ENCODE measurements around the gene PKIG. TPM values are rescaled to one million over a fixed set of nuclear protein-coding genes. Genes with fewer than 3 reads are reported as not detected.
A peak's percentile ranks its signal among the peaks of the same experiment; 100 is the strongest.

Gene PKIG
- polyA plus RNA-seq, 1 donor (not counting 4 experiments of a cell fraction or from before 2014, with no cell fraction given) = 6.6 TPM

- Histone ChIP-seq H3K4me2 (ENCODE audit: control insufficient read depth, extremely low read depth, insufficient read depth, low read depth, low read length) (no peak overlapping the region), H3K79me2 (ENCODE audit: control insufficient read depth, insufficient read depth, low read length) (no peaks in the 10 kb centered on the region), H3K9ac (ENCODE audit: control insufficient read depth, extremely low read depth, insufficient read depth, low read length) (no peak overlapping the region), H3K27me3 (ENCODE audit: control insufficient read depth, extremely low read depth, insufficient read depth, low read length) (no peaks in the 10 kb centered on the region), H3K9me3 (ENCODE audit: control insufficient read depth, low read depth, low read length) (no peaks in the 10 kb centered on the region), H3K9me1 (ENCODE audit: control insufficient read depth, extremely low read depth, insufficient read depth, low read length) (no peaks in the 10 kb centered on the region), H3K4me3 (ENCODE audit: control insufficient read depth in 2 of 3, extremely low read depth in 1 of 3, insufficient read depth in 2 of 3, low read depth in 1 of 3, low read length in 3 of 3) (no peak overlapping the region), H4K20me1 (ENCODE audit: control insufficient read depth, extremely low read depth, insufficient read depth, low read length) (no peaks in the 10 kb centered on the region), H3K36me3 (ENCODE audit: control insufficient read depth in 2 of 2, extremely low read depth in 1 of 2, insufficient read depth in 2 of 2, low read length in 2 of 2) (no peaks in the 10 kb centered on the region), H2AFZ (ENCODE audit: control insufficient read depth, low read length) (no peak overlapping the region), H3K27ac (ENCODE audit: control insufficient read depth, insufficient read depth, low read length) (no peak overlapping the region), H3K4me1 (ENCODE audit: control insufficient read depth, extremely low read depth, insufficient read depth, low read length) (peaks cover 11% of the 10 kb centered on the region)
- DNase-seq (ENCODE audit: low read depth, low spot score) (no peak), FAIRE-seq (peak; percentile 48)
- TF ChIP-seq CTCF (optimal IDR thresholded peaks at IDR 0.05 in 1 of 3, IDR thresholded peaks at IDR 0.05 in 1 of 3, conservative IDR thresholded peaks at IDR 0.05 in 1 of 3; ENCODE audit: extremely low read depth in 1 of 3, insufficient read depth in 2 of 3, low read length in 3 of 3) = no peak
- no peak for TF ChIP-seq EZH2 (IDR thresholded peaks at IDR 0.05; ENCODE audit: low read length)
- dilution Hi-C loops (cut with MboI; ENCODE audit: extremely low pct_ligation_motif_present, low sequenced_read_pairs) = no loop called here
Measured at GRCh38 chr20:44552950-44553908, 29.1 kb upstream of the PKIG start.

- H3K27me3 ChIP-seq (ENCODE audit: control insufficient read depth, extremely low read depth, insufficient read depth, low read length) = no peaks in the 10 kb centered on the region
- no peaks in the 10 kb centered on the region for H3K4me1 ChIP-seq (ENCODE audit: control insufficient read depth, extremely low read depth, insufficient read depth, low read length)
- TF ChIP-seq CTCF (optimal IDR thresholded peaks at IDR 0.05 in 1 of 3, IDR thresholded peaks at IDR 0.05 in 1 of 3, conservative IDR thresholded peaks at IDR 0.05 in 1 of 3; ENCODE audit: extremely low read depth in 1 of 3, insufficient read depth in 2 of 3, low read length in 3 of 3) = no peak
- no peak for TF ChIP-seq EZH2 (IDR thresholded peaks at IDR 0.05; ENCODE audit: low read length)
- H3K4me2 ChIP-seq (ENCODE audit: control insufficient read depth, extremely low read depth, insufficient read depth, low read depth, low read length) = no peak overlapping the region
- H3K4me3 ChIP-seq (ENCODE audit: control insufficient read depth in 2 of 3, extremely low read depth in 1 of 3, insufficient read depth in 2 of 3, low read depth in 1 of 3, low read length in 3 of 3) = no peak overlapping the region
- DNase-seq (ENCODE audit: low read depth, low spot score) = no peak
- H3K79me2 ChIP-seq (ENCODE audit: control insufficient read depth, insufficient read depth, low read length) = no peaks in the 10 kb centered on the region
- H3K9me1 ChIP-seq (ENCODE audit: control insufficient read depth, extremely low read depth, insufficient read depth, low read length) = no peaks in the 10 kb centered on the region
- H3K27ac ChIP-seq (ENCODE audit: control insufficient read depth, insufficient read depth, low read length) = no peak overlapping the region
- H2AFZ ChIP-seq (ENCODE audit: control insufficient read depth, low read length) = no peak overlapping the region
- H3K9me3 ChIP-seq (ENCODE audit: control insufficient read depth, low read depth, low read length) = no peaks in the 10 kb centered on the region
- no peak overlapping the region for H3K9ac ChIP-seq (ENCODE audit: control insufficient read depth, extremely low read depth, insufficient read depth, low read length)
- no peak for FAIRE-seq
- dilution Hi-C loops (cut with MboI; ENCODE audit: extremely low pct_ligation_motif_present, low sequenced_read_pairs) = no loop called here
- H3K36me3 ChIP-seq (ENCODE audit: control insufficient read depth in 2 of 2, extremely low read depth in 1 of 2, insufficient read depth in 2 of 2, low read length in 2 of 2) = no peaks in the 10 kb centered on the region
- H4K20me1 ChIP-seq (ENCODE audit: control insufficient read depth, extremely low read depth, insufficient read depth, low read length) = no peaks in the 10 kb centered on the region
Measured at GRCh38 chr20:44559302-44559701, 23.1 kb upstream of the PKIG start.
